Non-pigmented ciliary epithelial cell (primary cell): ENCODE results near the gene DENND4C.
"Not testable (repeated sequence)": the region's sequence is repeated elsewhere in the genome, so short reads cannot be mapped to it uniquely, and the experiment has no call there.

ENCODE experiments used
- DNase-seq: peaks from one replicate; pipeline ENCODE4 v3.0.0-alpha.2; 2010; ENCODE audit warnings: low read depth

The DENND4C gene

GRCh38 chr9:19266778-19267384 is 36.4 kb downstream of the DENND4C start:
- not testable (repeated sequence) for DNase-seq

GRCh38 chr9:19269582-19269981 is 39.1 kb downstream of the DENND4C start:
- DNase-seq, result no peak

GRCh38 chr9:19270421-19270949 is 40.0 kb downstream of the DENND4C start:
- DNase-seq, result no peak

GRCh38 chr9:19271081-19271480 is 40.6 kb downstream of the DENND4C start:
- no peak for DNase-seq

GRCh38 chr9:19281801-19282200 is 51.3 kb downstream of the DENND4C start:
- no peak for DNase-seq

GRCh38 chr9:19283072-19283710 is 52.7 kb downstream of the DENND4C start:
- DNase-seq, result no peak

GRCh38 chr9:19284729-19285128 is 54.2 kb downstream of the DENND4C start:
- no peak for DNase-seq

- no peak for DNase-seq
These were observed 56.2 kb downstream of the DENND4C start for GRCh38 chr9:19286634-19287188.

GRCh38 chr9:19288081-19288480 is 57.6 kb downstream of the DENND4C start:
- DNase-seq, result no peak

- DNase-seq, result no peak
These were observed 59.6 kb downstream of the DENND4C start for GRCh38 chr9:19290103-19290502.

GRCh38 chr9:19294219-19294618 is 63.7 kb downstream of the DENND4C start:
- DNase-seq, result no peak

- no peak for DNase-seq
These were observed 68.0 kb downstream of the DENND4C start for GRCh38 chr9:19298436-19299000.

- no peak for DNase-seq
These were observed 72.7 kb downstream of the DENND4C start for GRCh38 chr9:19303216-19303615.

GRCh38 chr9:19306568-19306967 is 76.1 kb downstream of the DENND4C start:
- no peak for DNase-seq

GRCh38 chr9:19310246-19310645 is 79.8 kb downstream of the DENND4C start:
- DNase-seq, result no peak

GRCh38 chr9:19313573-19313972 is 83.1 kb downstream of the DENND4C start:
- no peak for DNase-seq

GRCh38 chr9:19320495-19320894 is 90.0 kb downstream of the DENND4C start:
- no peak for DNase-seq

- no peak for DNase-seq
These were observed 101.4 kb downstream of the DENND4C start for GRCh38 chr9:19331877-19332276.

- DNase-seq, result no peak
These were observed 105.7 kb downstream of the DENND4C start for GRCh38 chr9:19336166-19336565.

- DNase-seq, result no peak
These were observed 112.5 kb downstream of the DENND4C start for GRCh38 chr9:19342947-19343346.

GRCh38 chr9:19358701-19359100 is 128.2 kb downstream of the DENND4C start:
- no peak for DNase-seq

GRCh38 chr9:19369107-19369506 is 138.6 kb downstream of the DENND4C start:
- DNase-seq, result no peak

- no peak for DNase-seq
These were observed 141.4 kb downstream of the DENND4C start for GRCh38 chr9:19371942-19372341.
